AG04450 (cell line): Measurements from ENCODE around the gene KRT78. TPM values are rescaled to one million over a fixed set of nuclear protein-coding genes. Genes with fewer than 3 reads are reported as not detected.

Experiments
- CTCF ChIA-PET: fragments of 300-600, 350-600 bp; formaldehyde crosslinking; extraction: SDS; loops from one replicate; lab custom pipeline; 2022; ENCODE audit warnings: antibody characterized with exemption, inconsistent platforms; lab: Charles Lee
- POLR2A ChIA-PET: fragments of 350-600 bp; formaldehyde crosslinking; extraction: SDS; loops from one replicate; lab custom pipeline; 2021; ENCODE audit warnings: antibody characterized with exemption, inconsistent platforms; lab: Yijun Ruan, JAX
- DNase-seq: peaks from one replicate; pipeline ENCODE4 v3.0.0-alpha.2; 2011; ENCODE audit warnings: low read depth, low spot score
- H3K27ac ChIP-seq: one replicate; pipeline ENCODE4 v1.5.1; 2012; ENCODE audit warnings: low read depth, low read length, control low read depth
- H3K27me3 ChIP-seq: one replicate; pipeline ENCODE4 v1.6.0; 2012; ENCODE audit warnings: low read length; ENCODE audit not compliant: control insufficient read depth, insufficient read depth
- H3K4me3 ChIP-seq: 2 replicates; pipeline ENCODE4 v1.5.1; 2011; ENCODE audit warnings: mild to moderate bottlenecking, low read depth, low read length, control low read depth
- H3K9me3 ChIP-seq: 2 replicates; pipeline ENCODE4 v1.5.1; 2012; ENCODE audit warnings: low read length; ENCODE audit not compliant: control insufficient read depth, insufficient read depth
- CTCF ChIP-seq: IDR thresholded peaks from 2 replicates; pipeline ENCODE4 v1.5.1; 2011; ENCODE audit warnings: low read depth, low read length, control low read depth, inconsistent platforms
- polyA plus RNA-seq: library from polyadenylated mRNA; depleted of rRNA; stranded (reverse); fragments of >200 nt; gene quantifications from 2 replicates; pipeline ENCODE4 v1.2.3, GENCODE V29; 2011; rRNA removed

KRT78 gene
- polyA plus RNA-seq, 1 experiment, result not detected

- no peak for TF ChIP-seq CTCF
- DNase-seq, result no peak
- CTCF ChIA-PET, result no interaction called here
- H3K9me3 ChIP-seq, result no peaks in the 10 kb centered on the region; the same call in 1 of the 2 replicates
- H3K4me3 ChIP-seq, result no peak overlapping the region
- H3K27me3 ChIP-seq, result peaks cover 28% of the 10 kb centered on the region
- H3K27ac ChIP-seq, result no peak overlapping the region
- POLR2A ChIA-PET, result no interaction called here
Observed at GRCh38 chr12:52788192-52788875, 60.5 kb downstream of the KRT78 start.

Other genes with a start within 250 kb of the KRT78 start
- not detected in 2 replicates for gene KRT72, start 247.5 kb downstream of the KRT78 start, polyA plus RNA-seq
- gene KRT73, start 230.4 kb downstream of the KRT78 start, polyA plus RNA-seq, result not detected in 2 replicates
- not detected in 2 replicates for gene KRT2, start 196.8 kb downstream of the KRT78 start, polyA plus RNA-seq
- not detected in 2 replicates for gene KRT1, start 168.6 kb downstream of the KRT78 start, polyA plus RNA-seq
- gene KRT77, start 145.5 kb downstream of the KRT78 start, polyA plus RNA-seq, result not detected in 2 replicates
- not detected in 2 replicates for gene KRT76, start 71.6 kb downstream of the KRT78 start, polyA plus RNA-seq
- not detected in 2 replicates for gene KRT3, start 52.9 kb downstream of the KRT78 start, polyA plus RNA-seq
- 0.04 and 0.16 TPM in 2 replicates for gene KRT4, start 34.9 kb downstream of the KRT78 start, polyA plus RNA-seq
- gene KRT79, start 14.7 kb downstream of the KRT78 start, polyA plus RNA-seq, result 0.04 TPM in 1 of 2 replicates, not detected in the other
- 18.2 and 22.1 TPM in 2 replicates for gene KRT8, start 56.1 kb upstream of the KRT78 start, polyA plus RNA-seq
- 71.6 and 85.6 TPM in 2 replicates for gene KRT18, start 100.1 kb upstream of the KRT78 start, polyA plus RNA-seq
- 548 and 645 TPM in 2 replicates for gene EIF4B, start 157.5 kb upstream of the KRT78 start, polyA plus RNA-seq
- 23.1 and 31.0 TPM in 2 replicates for gene TNS2, start 201.1 kb upstream of the KRT78 start, polyA plus RNA-seq
- 15.4 and 17.6 TPM in 2 replicates for gene SPRYD3, start 230.4 kb upstream of the KRT78 start, polyA plus RNA-seq
- gene IGFBP6, start 248.7 kb upstream of the KRT78 start, polyA plus RNA-seq, result 182 and 274 TPM in 2 replicates